ENCODE data around the gene CTU2.

The CTU2 gene

GRCh38 chr16:88747588-88748301 lies 41.4 kb downstream of the CTU2 start:
- no peak for DNase-seq

GRCh38 chr16:88748364-88748763 lies 42.1 kb downstream of the CTU2 start:
- DNase-seq, result no peak

GRCh38 chr16:88749358-88749757 lies 43.1 kb downstream of the CTU2 start:
- DNase-seq, result no peak

- DNase-seq, result no peak
Measured at GRCh38 chr16:88750854-88751253, 44.6 kb downstream of the CTU2 start.

GRCh38 chr16:88752386-88753002 lies 46.2 kb downstream of the CTU2 start:
- no peak for DNase-seq

GRCh38 chr16:88753191-88753590 lies 46.9 kb downstream of the CTU2 start:
- no peak for DNase-seq

GRCh38 chr16:88753602-88754001 lies 47.3 kb downstream of the CTU2 start:
- no peak for DNase-seq

- no peak for DNase-seq
Measured at GRCh38 chr16:88754109-88754911, 48.0 kb downstream of the CTU2 start.

- DNase-seq, result no peak
Measured at GRCh38 chr16:88754912-88755744, 48.8 kb downstream of the CTU2 start.

- DNase-seq, result no peak
Measured at GRCh38 chr16:88755745-88756443, 49.6 kb downstream of the CTU2 start.

- DNase-seq, result no peak
Measured at GRCh38 chr16:88758227-88758943, 52.1 kb downstream of the CTU2 start.

- no peak for DNase-seq
Measured at GRCh38 chr16:88758944-88759244, 52.6 kb downstream of the CTU2 start.

GRCh38 chr16:88759245-88759975 lies 53.1 kb downstream of the CTU2 start:
- DNase-seq, result no peak

GRCh38 chr16:88759976-88760350 lies 53.7 kb downstream of the CTU2 start:
- no peak for DNase-seq

GRCh38 chr16:88760424-88761142 lies 54.3 kb downstream of the CTU2 start:
- no peak for DNase-seq

GRCh38 chr16:88761143-88761534 lies 54.8 kb downstream of the CTU2 start:
- DNase-seq, result no peak

GRCh38 chr16:88761830-88762229 lies 55.5 kb downstream of the CTU2 start:
- DNase-seq, result no peak

GRCh38 chr16:88762258-88762870 lies 56.1 kb downstream of the CTU2 start:
- no peak for DNase-seq

GRCh38 chr16:88762941-88763340 lies 56.6 kb downstream of the CTU2 start:
- no peak for DNase-seq

GRCh38 chr16:88763502-88764053 lies 57.3 kb downstream of the CTU2 start:
- no peak for DNase-seq

All from NCI-H1105 (cell line).